Activated T-helper 1 cell treated with anti-CD3 and anti-CD28 coated beads, Interleukin-12 subunit alpha, Interleukin-12 subunit beta, Interleukin-2, Interleukin-4 antibody, amounts not matched to agents 30 ng/mL and 10 ng/mL and 1 ng/mL, durations not matched to agents 14 hours and 24 hours and 36 hours (primary cell): Measurements from ENCODE around the gene ADGRE3. TPM values are rescaled to one million over a fixed set of nuclear protein-coding genes. Genes with fewer than 3 reads are reported as not detected.

ENCODE experiments used
- DNase-seq: peaks from one replicate; pipeline ENCODE4 v3.0.0; 2021; ENCODE audit warnings: low spot score
- H3K27ac Mint-ChIP-seq: one replicate; pipeline ENCODE4 v1.8.0; 2021; ENCODE audit warnings: mild to moderate bottlenecking, mixed read lengths
- H3K27me3 Mint-ChIP-seq: one replicate; pipeline ENCODE4 v1.8.0; 2022; ENCODE audit warnings: mild to moderate bottlenecking, moderate library complexity, mixed read lengths; ENCODE audit not compliant: insufficient read depth
- H3K36me3 Mint-ChIP-seq: one replicate; pipeline ENCODE4 v1.8.0; 2021; ENCODE audit warnings: low read depth, mixed read lengths
- H3K4me1 Mint-ChIP-seq: one replicate; pipeline ENCODE4 v1.8.0; 2021; ENCODE audit warnings: low read depth, mixed read lengths
- H3K4me3 Mint-ChIP-seq: one replicate; pipeline ENCODE4 v1.8.0; 2021; ENCODE audit warnings: mild to moderate bottlenecking, moderate library complexity, mixed read lengths
- H3K9me3 Mint-ChIP-seq: one replicate; pipeline ENCODE4 v1.8.0; 2021; ENCODE audit warnings: mixed read lengths
- intact Hi-C: fragments of 100-400 bp; cut with micrococcal nuclease; formaldehyde crosslinking; loops from one replicate; pipeline ENCODE4 v1.15.1; 2024
- total RNA-seq: library from RNA; stranded (reverse); gene quantifications from 2 replicates; pipeline ENCODE4 v1.2.3, GENCODE V29; 2022

ADGRE3 gene
- total RNA-seq, 1 donor from 2014 or later, result not detected

DNA sequence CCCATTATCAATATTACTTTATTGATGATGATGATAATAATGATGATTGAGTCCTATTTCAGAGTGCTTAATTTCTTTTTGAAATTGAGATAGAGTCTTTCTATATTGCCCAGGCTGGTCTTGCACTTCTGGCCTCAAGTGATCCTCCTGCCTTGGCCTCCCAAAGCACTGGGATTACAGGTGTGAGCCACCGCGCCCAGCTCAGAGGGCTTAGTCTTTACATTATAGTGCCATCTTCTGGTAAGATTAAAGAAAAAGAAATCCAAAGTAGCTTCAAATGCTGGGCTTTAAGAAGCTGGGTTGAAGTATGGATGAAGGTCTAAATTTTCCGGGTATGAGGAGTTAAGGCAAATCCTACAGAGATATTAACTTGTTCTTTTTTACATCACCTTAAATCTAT, 11.8 kb upstream of the ADGRE3 start:
- Mint-ChIP-seq H3K4me3 (no peak overlapping the region), H3K36me3 (no peaks in the 10 kb centered on the region), H3K4me1 (peaks cover 16% of the 10 kb centered on the region), H3K9me3 (no peaks in the 10 kb centered on the region), H3K27ac (no peak overlapping the region), H3K27me3 (peaks cover 5% of the 10 kb centered on the region)
- no peak for DNase-seq
- intact Hi-C loops, result loop anchor here (1.0 to 5.0 kb wide), 3 partner anchors 112 to 954 kb away; no protein-coding TSS in a partner anchor

DNA sequence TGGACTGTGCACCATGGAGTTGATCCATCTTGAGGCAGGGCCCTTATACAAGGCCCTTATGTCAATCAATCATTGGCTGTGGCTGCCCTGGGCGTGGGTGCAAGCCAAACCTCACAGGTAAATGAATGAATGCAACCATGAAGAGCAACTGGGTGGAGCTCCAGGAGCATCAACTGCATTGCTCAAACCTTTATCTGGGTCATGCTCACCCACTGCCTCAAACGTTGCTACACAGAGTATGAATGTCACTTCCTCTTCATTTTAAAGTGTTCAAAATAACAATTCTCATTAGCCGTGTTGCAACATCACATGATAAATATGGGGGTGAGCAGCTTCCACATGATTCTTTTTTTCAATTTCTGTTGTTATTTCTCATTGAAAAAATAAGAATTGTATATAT, 8.8 kb upstream of the ADGRE3 start:
- no peaks in the 10 kb centered on the region for H3K9me3 Mint-ChIP-seq
- no peak overlapping the region for H3K27ac Mint-ChIP-seq
- H3K36me3 Mint-ChIP-seq, result no peaks in the 10 kb centered on the region
- intact Hi-C loops, result no loop called here
- no peak for DNase-seq
- no peak overlapping the region for H3K4me3 Mint-ChIP-seq
- H3K27me3 Mint-ChIP-seq, result peaks cover 5% of the 10 kb centered on the region
- H3K4me1 Mint-ChIP-seq, result peaks cover under 1% of the 10 kb centered on the region

DNA sequence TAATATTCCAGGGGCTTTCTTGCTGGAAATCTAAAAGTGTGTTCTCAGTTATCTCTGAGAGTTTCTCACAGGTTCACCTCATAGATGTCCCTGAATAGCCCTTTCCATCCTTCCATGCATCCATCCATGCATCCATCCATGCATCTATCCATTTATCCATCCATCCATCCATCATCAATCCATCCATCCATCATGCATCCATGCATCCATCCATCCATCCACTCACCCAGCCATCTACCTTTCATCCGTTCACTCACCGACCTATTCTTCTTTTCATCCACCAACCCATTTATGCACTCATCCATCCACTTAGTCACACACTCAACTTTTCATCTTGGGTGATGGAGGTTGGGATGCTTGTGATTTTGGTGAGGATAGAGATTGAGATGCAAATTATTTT, 7.4 kb upstream of the ADGRE3 start:
- Mint-ChIP-seq H3K27me3 (peaks cover 5% of the 10 kb centered on the region), H3K9me3 (no peaks in the 10 kb centered on the region), H3K4me1 (no peaks in the 10 kb centered on the region), H3K4me3 (no peak overlapping the region), H3K27ac (no peak overlapping the region), H3K36me3 (no peaks in the 10 kb centered on the region)
- intact Hi-C loops, result no loop called here
- no peak for DNase-seq

DNA sequence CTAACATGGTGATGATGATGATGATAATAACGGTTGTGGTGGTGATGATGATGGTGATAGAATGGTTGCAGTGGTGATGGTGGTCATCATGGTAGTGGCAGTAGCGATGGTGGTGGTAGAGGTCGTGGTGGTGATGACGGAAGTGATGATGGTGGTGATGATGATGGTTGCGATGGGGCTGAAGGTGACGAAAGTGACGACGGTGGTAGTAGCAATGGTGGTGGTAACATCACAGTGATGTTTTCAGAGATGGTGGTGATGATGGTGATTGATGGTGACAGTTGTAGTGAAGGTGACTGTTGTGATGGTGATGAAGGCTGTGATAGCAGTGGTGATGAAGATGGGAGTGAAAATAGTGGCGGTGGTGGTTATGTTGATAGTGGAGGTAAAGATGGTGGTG, 3.6 kb upstream of the ADGRE3 start:
- H3K36me3 Mint-ChIP-seq, result no peaks in the 10 kb centered on the region
- H3K4me3 Mint-ChIP-seq, result no peak overlapping the region
- H3K27me3 Mint-ChIP-seq, result peaks cover 2% of the 10 kb centered on the region
- DNase-seq, result no peak
- no peaks in the 10 kb centered on the region for H3K9me3 Mint-ChIP-seq
- intact Hi-C loops, result no loop called here
- H3K27ac Mint-ChIP-seq, result no peak overlapping the region
- no peaks in the 10 kb centered on the region for H3K4me1 Mint-ChIP-seq

DNA sequence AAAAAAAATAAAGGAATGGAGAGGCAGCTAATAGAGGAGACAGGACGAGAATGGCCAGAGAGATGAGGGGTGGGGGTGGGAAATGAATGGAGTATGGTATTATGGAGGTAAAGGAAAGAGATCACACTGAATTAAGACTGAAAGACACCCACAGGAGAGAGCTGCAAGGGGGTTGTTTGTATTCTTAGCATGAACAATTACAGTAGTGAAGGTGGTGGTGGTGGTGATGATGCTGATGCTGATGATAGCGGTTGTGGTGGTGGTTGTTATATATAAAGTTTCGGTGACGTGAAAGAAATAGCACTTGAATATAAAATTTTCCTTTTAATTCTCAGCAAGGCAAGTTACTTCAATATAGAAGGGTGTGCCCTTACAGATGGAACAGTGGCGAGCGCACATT, 2.8 kb upstream of the ADGRE3 start:
- H3K9me3 Mint-ChIP-seq, result no peaks in the 10 kb centered on the region
- H3K27ac Mint-ChIP-seq, result no peak overlapping the region
- intact Hi-C loops, result no loop called here
- H3K4me1 Mint-ChIP-seq, result no peaks in the 10 kb centered on the region
- DNase-seq, result no peak
- H3K27me3 Mint-ChIP-seq, result no peaks in the 10 kb centered on the region
- H3K4me3 Mint-ChIP-seq, result no peak overlapping the region
- H3K36me3 Mint-ChIP-seq, result no peaks in the 10 kb centered on the region

DNA sequence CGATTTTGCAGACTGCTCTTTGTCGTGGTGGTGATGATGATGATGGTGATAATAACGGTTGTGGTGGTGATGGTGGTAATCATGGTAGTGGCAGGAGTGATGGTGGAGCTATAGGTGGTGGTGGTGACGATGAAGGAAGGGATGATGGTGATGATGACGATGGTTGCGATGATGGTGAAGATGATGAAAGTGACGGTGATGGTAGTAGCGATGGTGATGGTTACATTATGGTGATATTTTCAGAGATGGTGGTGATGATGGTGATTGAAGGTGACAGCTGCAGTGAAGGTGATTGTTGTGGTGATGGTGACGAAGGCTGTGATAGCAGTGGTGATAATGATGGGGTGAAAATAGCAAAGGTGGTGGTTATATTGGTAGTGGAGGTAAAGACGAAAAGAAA, 2.1 kb upstream of the ADGRE3 start:
- no peaks in the 10 kb centered on the region for H3K9me3 Mint-ChIP-seq
- no peaks in the 10 kb centered on the region for H3K27me3 Mint-ChIP-seq
- intact Hi-C loops, result no loop called here
- DNase-seq, result no peak
- H3K4me1 Mint-ChIP-seq, result no peaks in the 10 kb centered on the region
- H3K36me3 Mint-ChIP-seq, result no peaks in the 10 kb centered on the region
- H3K27ac Mint-ChIP-seq, result no peak overlapping the region
- no peak overlapping the region for H3K4me3 Mint-ChIP-seq

DNA sequence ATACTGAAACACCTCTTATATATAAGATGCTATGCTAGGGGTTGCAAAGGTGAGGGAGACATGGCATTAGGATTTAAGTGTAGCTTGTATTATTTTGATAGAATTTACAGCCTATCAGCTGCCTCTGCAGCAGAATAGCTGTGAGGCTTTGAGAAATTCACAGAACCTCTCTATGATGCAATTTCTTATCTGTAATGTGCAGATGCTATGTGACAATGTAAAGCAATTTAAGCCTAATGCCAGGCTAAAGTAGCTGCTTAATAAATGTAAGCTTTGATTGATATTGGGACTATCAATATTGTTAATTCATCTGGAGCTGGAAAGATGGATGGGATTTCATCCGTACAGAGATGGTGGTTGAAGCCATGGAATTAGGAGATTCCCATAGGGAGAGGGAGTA, 1.6 kb downstream of the ADGRE3 start:
- no peak overlapping the region for H3K27ac Mint-ChIP-seq
- no peaks in the 10 kb centered on the region for H3K27me3 Mint-ChIP-seq
- no peaks in the 10 kb centered on the region for H3K4me1 Mint-ChIP-seq
- intact Hi-C loops, result no loop called here
- peaks cover 8% of the 10 kb centered on the region for H3K9me3 Mint-ChIP-seq
- no peak for DNase-seq
- no peak overlapping the region for H3K4me3 Mint-ChIP-seq
- no peaks in the 10 kb centered on the region for H3K36me3 Mint-ChIP-seq

DNA sequence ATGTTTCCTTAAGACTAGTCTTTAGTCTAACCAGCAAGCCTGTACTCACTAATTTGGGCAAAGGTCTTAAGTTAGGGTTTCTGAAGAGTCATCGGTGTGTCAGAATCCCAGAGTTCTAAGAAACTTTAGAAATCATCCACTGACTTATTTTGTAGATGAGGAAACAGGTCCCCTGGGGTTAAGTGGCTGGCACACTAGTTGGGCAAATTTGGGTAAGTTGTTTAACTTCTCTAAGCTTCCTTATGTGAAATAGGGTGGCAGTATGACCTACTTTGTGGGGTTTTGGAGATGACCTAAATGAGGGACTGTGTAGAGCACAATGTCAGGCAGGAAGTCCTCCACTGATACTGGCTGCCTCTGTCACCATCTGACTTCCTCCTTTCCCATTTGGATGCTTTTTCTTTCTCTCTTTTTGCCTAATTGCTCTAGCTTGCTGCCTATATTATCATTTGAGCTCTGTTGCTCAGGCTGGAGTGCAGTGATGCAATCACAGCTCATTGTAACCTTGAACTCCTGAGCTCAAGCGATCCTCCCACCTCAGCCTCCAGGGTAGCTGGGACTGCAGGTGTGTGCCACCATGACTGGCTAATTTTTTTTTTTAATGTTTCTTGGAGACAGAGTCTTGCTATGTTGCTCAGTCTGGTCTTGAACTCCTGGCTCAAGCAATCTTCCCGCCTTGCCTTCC, 2.3 kb downstream of the ADGRE3 start:
- no peak overlapping the region for H3K27ac Mint-ChIP-seq
- DNase-seq, result no peak
- no peak overlapping the region for H3K4me3 Mint-ChIP-seq
- no peaks in the 10 kb centered on the region for H3K36me3 Mint-ChIP-seq
- no peaks in the 10 kb centered on the region for H3K4me1 Mint-ChIP-seq
- no peaks in the 10 kb centered on the region for H3K27me3 Mint-ChIP-seq
- peaks cover 8% of the 10 kb centered on the region for H3K9me3 Mint-ChIP-seq
- intact Hi-C loops, result no loop called here

DNA sequence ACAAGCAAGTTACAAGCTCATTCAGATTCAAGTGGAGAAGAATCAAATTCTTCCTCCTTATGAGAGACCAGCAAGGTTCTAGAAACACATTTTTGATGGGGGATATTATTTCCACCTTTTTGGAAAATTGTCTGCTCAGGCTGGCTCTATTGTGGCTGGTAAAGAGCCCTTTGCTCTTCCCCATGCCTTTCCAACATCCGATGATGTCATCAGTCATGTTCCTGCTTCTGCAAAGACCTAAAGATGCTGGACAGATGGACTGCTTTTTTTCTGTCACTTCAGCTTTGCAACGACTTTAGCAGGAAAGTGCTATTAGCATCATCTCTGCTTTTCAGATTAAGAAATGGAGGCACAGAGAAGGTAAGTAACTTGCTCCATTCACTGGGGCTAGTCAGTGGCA, 4.2 kb downstream of the ADGRE3 start:
- no peaks in the 10 kb centered on the region for H3K36me3 Mint-ChIP-seq
- no peaks in the 10 kb centered on the region for H3K27me3 Mint-ChIP-seq
- intact Hi-C loops, result no loop called here
- no peak for DNase-seq
- H3K4me1 Mint-ChIP-seq, result no peaks in the 10 kb centered on the region
- no peak overlapping the region for H3K27ac Mint-ChIP-seq
- H3K9me3 Mint-ChIP-seq, result peaks cover 8% of the 10 kb centered on the region
- no peak overlapping the region for H3K4me3 Mint-ChIP-seq

DNA sequence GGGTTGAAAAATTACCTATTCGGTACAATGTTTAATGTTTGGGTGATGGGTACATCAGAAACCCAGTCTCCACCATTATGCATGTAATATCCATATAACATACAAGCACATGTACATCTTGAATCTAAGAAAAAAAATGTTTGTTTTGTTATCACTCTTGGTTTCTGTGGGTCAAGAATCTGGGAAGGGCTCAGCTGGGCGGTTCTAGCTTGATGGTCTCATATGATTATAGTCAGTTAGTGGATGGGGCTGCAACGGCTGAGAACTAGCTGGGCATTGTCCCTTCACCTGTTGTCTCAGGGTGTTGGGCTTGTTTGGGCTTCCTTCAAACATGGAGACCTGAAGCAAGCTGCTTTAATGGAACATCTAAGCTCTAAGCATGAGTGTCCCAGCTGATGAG, 4.7 kb downstream of the ADGRE3 start:
- Mint-ChIP-seq H3K4me3 (no peak overlapping the region), H3K4me1 (no peaks in the 10 kb centered on the region), H3K36me3 (no peaks in the 10 kb centered on the region), H3K27me3 (no peaks in the 10 kb centered on the region), H3K27ac (no peak overlapping the region), H3K9me3 (peaks cover 8% of the 10 kb centered on the region)
- intact Hi-C loops, result no loop called here
- no peak for DNase-seq

DNA sequence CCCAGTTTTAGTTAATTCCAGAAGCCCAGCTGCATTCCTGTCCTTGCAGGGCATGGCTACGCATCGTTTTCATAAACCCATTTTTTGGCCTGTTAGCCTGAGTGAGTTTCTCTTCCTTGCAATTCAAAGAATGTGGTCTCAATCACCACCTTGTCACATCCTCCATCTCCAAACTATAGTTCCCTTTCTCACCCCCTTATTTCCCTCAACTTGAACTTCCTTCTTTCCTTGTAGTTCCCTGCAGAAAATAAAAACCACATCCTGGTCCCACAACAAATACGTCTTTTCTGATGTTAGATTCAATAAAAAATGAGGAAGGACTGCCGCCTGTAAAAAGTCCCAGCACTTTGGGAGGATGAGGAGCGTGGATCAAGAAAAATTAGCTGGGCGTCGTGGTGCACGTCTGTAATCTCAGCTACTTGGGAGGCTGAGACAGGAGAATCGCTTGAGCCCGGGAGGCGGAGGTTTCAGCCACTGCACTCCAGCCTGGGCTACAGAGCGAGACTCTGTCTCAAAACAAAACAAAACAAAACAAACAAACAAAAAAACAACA, 13.2 kb downstream of the ADGRE3 start:
- Mint-ChIP-seq H3K9me3 (no peaks in the 10 kb centered on the region), H3K27me3 (no peaks in the 10 kb centered on the region), H3K4me3 (no peak overlapping the region), H3K36me3 (no peaks in the 10 kb centered on the region), H3K27ac (no peak overlapping the region), H3K4me1 (no peaks in the 10 kb centered on the region)
- DNase-seq, result no peak
- intact Hi-C loops, result no loop called here

DNA sequence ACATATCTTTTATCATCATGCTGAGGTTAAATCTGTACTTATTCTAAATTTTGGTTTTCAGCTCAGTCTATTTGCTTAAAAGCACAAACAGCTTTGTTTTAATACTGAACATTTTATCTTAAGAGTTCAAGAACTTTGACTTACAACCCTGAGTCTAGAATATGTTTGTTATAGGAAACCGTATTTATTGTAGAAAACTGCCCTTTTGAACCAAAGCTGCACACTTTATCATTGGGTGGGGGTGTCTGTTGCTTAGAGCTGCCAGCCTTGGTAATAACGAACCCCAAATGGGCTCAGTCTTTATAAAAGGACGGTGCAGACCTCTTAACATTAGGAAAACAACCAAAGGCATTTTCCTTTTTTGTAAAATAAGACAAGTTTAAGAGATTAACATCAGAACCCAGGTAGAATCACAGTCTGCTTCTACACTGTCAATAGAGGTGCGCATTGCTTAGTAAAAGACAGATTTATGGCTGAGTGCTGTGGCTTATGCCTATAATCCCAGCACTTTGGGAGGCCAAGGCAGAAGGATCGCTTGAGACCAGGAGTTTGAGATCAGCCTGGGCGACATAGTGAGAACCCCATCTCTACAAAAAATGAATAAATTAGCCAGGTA, 14.7 kb downstream of the ADGRE3 start:
- Mint-ChIP-seq H3K36me3 (no peaks in the 10 kb centered on the region), H3K9me3 (no peaks in the 10 kb centered on the region), H3K4me3 (no peak overlapping the region), H3K27ac (no peak overlapping the region), H3K27me3 (no peaks in the 10 kb centered on the region), H3K4me1 (no peaks in the 10 kb centered on the region)
- intact Hi-C loops, result no loop called here
- no peak for DNase-seq

DNA sequence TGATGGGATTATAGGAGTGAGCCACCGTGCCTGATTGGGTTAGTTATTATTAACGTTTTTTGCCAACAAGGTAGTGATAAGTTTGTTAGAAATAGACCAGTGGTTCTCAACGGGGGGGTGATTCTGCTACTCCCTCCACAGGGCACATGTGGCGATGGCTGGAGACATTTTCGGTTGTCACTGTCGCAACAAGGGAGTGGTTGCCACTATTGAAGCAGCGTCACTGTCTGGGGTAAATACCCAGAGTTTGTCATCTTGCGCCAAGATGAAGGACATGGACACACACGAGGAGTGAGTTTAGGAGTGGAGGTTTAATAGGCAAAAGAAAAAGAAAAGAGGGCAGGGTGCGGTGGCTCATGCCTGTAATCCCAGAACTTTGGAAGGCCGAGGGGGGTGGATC, 18.9 kb downstream of the ADGRE3 start:
- Mint-ChIP-seq H3K4me1 (no peaks in the 10 kb centered on the region), H3K4me3 (no peak overlapping the region), H3K27me3 (no peaks in the 10 kb centered on the region), H3K36me3 (no peaks in the 10 kb centered on the region), H3K27ac (no peak overlapping the region), H3K9me3 (no peaks in the 10 kb centered on the region)
- no peak for DNase-seq
- intact Hi-C loops, result no loop called here
